SJSA1 (cell line): ENCODE measurements around the gene ACTR5. TPM values are rescaled to one million over a fixed set of nuclear protein-coding genes. Genes with fewer than 3 reads are reported as not detected.

ENCODE experiments used
- DNase-seq, 2 experiments: peaks; one replicate each; pipeline ENCODE4 v3.0.0-alpha.2; 2015 to 2020; ENCODE audit warnings: low spot score in 2 of 2, low read depth in 1 of 2
- H3K27ac ChIP-seq: fragments of 250-450 bp; sonication (Bioruptor Pico); 2 replicates; pipeline ENCODE4 v1.5.1; 2020; ENCODE audit warnings: mild to moderate bottlenecking, moderate library complexity
- H3K27me3 ChIP-seq: fragments of 250-450 bp; sonication (Bioruptor Pico); replicated peaks from 2 replicates; pipeline ENCODE4 v1.5.1; 2020; ENCODE audit warnings: mild to moderate bottlenecking, moderate library complexity
- H3K36me3 ChIP-seq: fragments of 250-450 bp; sonication (Bioruptor Pico); 2 replicates; pipeline ENCODE4 v1.5.1; 2020; ENCODE audit warnings: mild to moderate bottlenecking
- H3K4me1 ChIP-seq: fragments of 250-450 bp; sonication (Bioruptor Pico); replicated peaks from 2 replicates; pipeline ENCODE4 v1.6.1; 2021; ENCODE audit warnings: mild to moderate bottlenecking
- H3K4me3 ChIP-seq: fragments of 250-450 bp; sonication (Bioruptor Pico); 2 replicates; pipeline ENCODE4 v1.5.1; 2020; ENCODE audit warnings: mild to moderate bottlenecking
- H3K9me3 ChIP-seq: fragments of 250-450 bp; sonication (Bioruptor Pico); replicated peaks from 2 replicates; pipeline ENCODE4 v1.5.1; 2020; ENCODE audit warnings: mild to moderate bottlenecking
- total RNA-seq: library from RNA; depleted of rRNA; stranded (reverse); fragments of >200 nt; shearing (Covaris generic); gene quantifications from 2 replicates; pipeline ENCODE4 v1.2.3, GENCODE V29; 2014

ACTR5 gene
- total RNA-seq, 1 experiment from 2014 or later, result 9.7 TPM

DNA sequence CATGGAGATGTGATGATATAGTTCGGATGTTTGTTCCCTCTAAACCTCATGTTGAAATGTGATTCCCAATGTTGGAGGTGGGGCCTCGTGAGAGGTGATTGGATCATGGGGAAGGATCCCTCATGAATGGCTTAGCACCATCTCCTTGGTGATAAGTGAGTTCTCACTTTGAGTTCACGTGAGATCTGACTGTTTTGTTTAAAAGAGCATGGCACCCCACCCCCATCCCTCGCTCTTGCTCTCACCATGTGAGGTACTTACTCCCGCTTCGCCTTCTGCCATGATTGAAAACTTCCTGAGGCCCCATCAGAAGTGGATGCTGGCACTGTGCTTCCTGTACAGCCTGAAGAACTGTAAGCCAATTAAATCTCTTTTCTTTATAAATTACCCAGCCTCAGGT lies 13.1 kb upstream of the ACTR5 start:
- H3K27me3 ChIP-seq, result peaks cover 69% of the 10 kb centered on the region
- no peaks in the 10 kb centered on the region for H3K36me3 ChIP-seq
- no peak for DNase-seq
- no peak overlapping the region for H3K4me3 ChIP-seq
- H3K4me1 ChIP-seq, result peaks cover 12% of the 10 kb centered on the region
- no peaks in the 10 kb centered on the region; the same call in 1 of the 2 replicates for H3K9me3 ChIP-seq
- H3K27ac ChIP-seq, result no peak overlapping the region

DNA sequence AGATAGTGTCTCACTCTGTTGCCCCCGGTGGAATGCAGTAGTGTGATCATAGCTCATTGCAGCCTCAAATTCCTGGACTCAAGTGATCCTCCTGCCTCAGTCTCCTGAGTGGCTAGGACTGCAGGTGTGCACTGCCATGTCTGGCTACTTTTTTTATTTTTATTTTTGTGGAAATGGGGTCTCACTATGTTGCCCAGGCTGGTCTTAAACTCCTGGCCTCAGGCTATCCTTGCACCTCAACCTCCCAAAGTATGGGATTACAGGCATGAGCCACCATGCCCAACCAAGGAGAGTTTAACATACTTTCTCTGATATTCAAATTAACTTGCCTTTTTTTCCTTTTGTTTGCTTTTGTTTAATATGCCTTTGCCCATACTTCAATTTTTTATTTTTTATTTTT lies 10.4 kb upstream of the ACTR5 start:
- peaks cover 66% of the 10 kb centered on the region for H3K27me3 ChIP-seq
- no peak for DNase-seq
- no peak overlapping the region for H3K4me3 ChIP-seq
- H3K9me3 ChIP-seq, result no peaks in the 10 kb centered on the region
- no peaks in the 10 kb centered on the region for H3K36me3 ChIP-seq
- no peak overlapping the region for H3K27ac ChIP-seq
- no peaks in the 10 kb centered on the region for H3K4me1 ChIP-seq

- H3K27ac ChIP-seq, result no peak overlapping the region
- H3K9me3 ChIP-seq, result no peaks in the 10 kb centered on the region
- H3K36me3 ChIP-seq, result peaks cover 5% of the 10 kb centered on the region
- H3K4me3 ChIP-seq, result no peak overlapping the region
- no peak for DNase-seq
- H3K4me1 ChIP-seq, result peaks cover 10% of the 10 kb centered on the region
- H3K27me3 ChIP-seq, result peaks cover 11% of the 10 kb centered on the region
Observed at GRCh38 chr20:38745757-38746156, 2.5 kb upstream of the ACTR5 start.

DNA sequence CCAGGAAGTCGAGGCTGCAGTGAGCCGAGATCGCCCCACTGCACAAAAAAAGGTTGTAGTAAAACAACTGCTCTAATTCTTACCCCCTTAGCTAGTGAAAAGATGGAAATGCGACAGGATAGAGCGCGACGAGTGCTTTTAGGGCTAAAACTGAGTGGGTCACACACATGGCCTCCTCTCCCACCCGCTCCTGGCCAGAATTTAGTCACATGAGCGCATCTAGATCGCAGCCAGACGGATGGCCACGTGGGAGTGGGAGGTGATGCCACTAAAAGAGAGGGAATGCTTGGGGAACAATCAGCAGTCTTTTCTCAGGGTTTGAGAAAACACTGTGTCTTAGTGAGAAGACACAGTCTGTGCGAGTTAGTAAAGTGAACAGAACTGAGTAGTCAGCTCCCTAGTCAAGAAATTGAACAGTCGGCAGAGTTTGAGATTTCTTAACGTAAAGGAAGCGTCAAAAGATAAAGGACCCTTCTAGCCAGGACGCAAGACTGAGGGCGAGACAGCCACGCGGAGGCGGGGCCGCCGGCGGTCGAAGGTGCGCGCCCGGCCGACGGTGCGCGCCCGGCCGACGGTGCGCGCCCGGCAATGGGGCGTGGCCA lies 664 bp upstream of the ACTR5 start:
- Histone ChIP-seq H3K27me3 (peaks cover 3% of the 10 kb centered on the region; the same call in 1 of the 2 replicates), H3K4me3 (peak overlapping the region; percentile 92), H3K27ac (no peak overlapping the region), H3K36me3 (peaks cover 20% of the 10 kb centered on the region), H3K4me1 (peaks cover 10% of the 10 kb centered on the region), H3K9me3 (no peaks in the 10 kb centered on the region)
- DNase-seq, result no peak

- peaks cover 10% of the 10 kb centered on the region for H3K4me1 ChIP-seq
- no peak for DNase-seq
- peaks cover 20% of the 10 kb centered on the region for H3K36me3 ChIP-seq
- H3K27me3 ChIP-seq, result no peaks in the 10 kb centered on the region; the same call in 1 of the 2 replicates
- H3K27ac ChIP-seq, result no peak overlapping the region
- peak overlapping the region; percentile 92 for H3K4me3 ChIP-seq
- no peaks in the 10 kb centered on the region for H3K9me3 ChIP-seq
Observed at GRCh38 chr20:38748861-38749149, 545 bp downstream of the ACTR5 start.

DNA sequence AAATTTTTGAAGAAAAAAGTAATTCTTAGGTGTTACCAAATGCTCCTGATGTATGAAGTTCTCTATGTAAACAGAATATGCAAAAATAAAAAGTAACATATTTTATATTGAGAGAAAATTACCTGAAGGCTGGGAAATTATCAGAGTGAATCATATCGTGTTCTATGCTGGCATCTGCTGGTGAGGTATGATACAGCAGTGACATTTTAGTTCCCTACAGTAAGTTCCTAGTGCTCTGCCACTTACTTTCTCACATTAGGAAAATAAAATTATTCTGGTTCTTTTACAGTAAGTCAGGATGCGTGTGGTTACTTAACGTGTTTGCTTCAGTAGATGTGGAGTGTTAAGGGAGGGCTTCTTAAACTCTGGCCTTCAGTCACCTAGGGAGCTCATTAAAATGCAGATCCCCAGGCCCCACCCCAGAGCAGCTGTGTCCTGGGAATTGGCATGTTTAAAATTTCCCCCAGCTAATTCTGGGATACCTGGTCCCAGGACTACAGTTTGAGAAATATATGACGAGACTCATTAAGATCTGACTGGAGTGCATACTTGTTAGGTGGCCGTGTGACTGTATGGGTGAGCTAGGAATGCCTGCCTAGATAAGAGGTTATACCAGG lies 3.2 kb downstream of the ACTR5 start:
- H3K36me3 ChIP-seq, result peaks cover 37% of the 10 kb centered on the region
- no peak for DNase-seq
- H3K4me1 ChIP-seq, result peaks cover 10% of the 10 kb centered on the region
- H3K4me3 ChIP-seq, result no peak overlapping the region
- no peak overlapping the region for H3K27ac ChIP-seq
- H3K27me3 ChIP-seq, result no peaks in the 10 kb centered on the region
- no peaks in the 10 kb centered on the region for H3K9me3 ChIP-seq

DNA sequence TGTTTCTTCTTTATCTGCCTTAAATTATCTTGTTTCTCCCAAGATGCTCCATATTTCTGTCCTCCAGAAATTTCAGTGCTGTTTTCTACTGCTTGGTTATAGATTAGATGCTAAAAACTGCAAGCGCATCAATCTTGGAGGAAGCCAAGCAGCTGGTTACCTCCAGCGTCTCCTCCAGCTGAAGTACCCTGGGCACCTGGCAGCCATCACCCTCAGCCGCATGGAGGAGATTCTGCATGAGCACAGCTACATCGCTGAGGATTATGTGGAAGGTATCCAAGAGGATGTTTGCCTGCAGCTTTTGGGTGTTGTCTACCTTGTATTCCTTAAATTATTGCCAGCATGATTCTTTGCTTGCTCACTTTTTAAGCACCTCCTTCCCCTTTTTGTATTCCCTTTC lies 3.8 kb downstream of the ACTR5 start:
- H3K27ac ChIP-seq, result no peak overlapping the region
- H3K36me3 ChIP-seq, result peaks cover 39% of the 10 kb centered on the region
- peaks cover 10% of the 10 kb centered on the region for H3K4me1 ChIP-seq
- no peak overlapping the region for H3K4me3 ChIP-seq
- no peak for DNase-seq
- no peaks in the 10 kb centered on the region for H3K9me3 ChIP-seq
- H3K27me3 ChIP-seq, result no peaks in the 10 kb centered on the region

- no peak for DNase-seq
- Histone ChIP-seq H3K27ac (no peak overlapping the region), H3K4me3 (no peak overlapping the region), H3K9me3 (no peaks in the 10 kb centered on the region), H3K4me1 (no peaks in the 10 kb centered on the region), H3K27me3 (no peaks in the 10 kb centered on the region), H3K36me3 (peaks cover 47% of the 10 kb centered on the region)
Observed at GRCh38 chr20:38754924-38755323, 6.7 kb downstream of the ACTR5 start.

DNA sequence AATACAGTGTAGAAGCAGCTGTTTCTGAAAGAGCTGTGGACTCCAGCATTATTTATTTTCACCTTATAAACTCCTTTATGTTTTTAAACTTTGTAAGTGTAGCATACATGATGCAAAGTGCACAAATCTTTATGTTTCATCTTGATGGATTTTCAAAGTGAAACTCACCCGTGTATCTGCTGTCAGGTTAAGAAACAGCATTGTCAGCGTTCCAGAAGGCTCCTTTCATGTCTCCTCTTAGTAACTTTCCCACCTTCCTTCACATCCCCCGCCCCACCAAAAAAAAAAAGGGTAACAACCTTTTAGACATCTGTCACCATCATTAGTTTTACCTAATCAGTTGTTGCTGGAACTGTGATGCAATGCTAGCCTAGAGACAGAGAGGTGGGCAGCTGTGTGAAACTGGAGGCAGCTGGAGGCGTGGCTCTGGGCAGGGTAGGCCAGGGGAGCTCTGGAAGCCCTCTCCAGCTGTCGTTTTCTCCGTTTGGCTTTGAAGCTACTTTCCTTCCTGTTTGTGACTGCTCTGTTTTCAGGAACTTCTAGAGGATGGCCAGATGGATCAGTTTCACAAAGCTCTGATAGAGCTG lies 7.2 kb downstream of the ACTR5 start:
- DNase-seq, result no peak
- Histone ChIP-seq H3K4me3 (no peak overlapping the region), H3K36me3 (peaks cover 50% of the 10 kb centered on the region), H3K27me3 (no peaks in the 10 kb centered on the region), H3K9me3 (no peaks in the 10 kb centered on the region), H3K4me1 (no peaks in the 10 kb centered on the region), H3K27ac (no peak overlapping the region)

- DNase-seq, result no peak
- Histone ChIP-seq H3K27me3 (no peaks in the 10 kb centered on the region), H3K36me3 (peaks cover 54% of the 10 kb centered on the region)
Observed at GRCh38 chr20:38757145-38757775, 9.0 kb downstream of the ACTR5 start.

DNA sequence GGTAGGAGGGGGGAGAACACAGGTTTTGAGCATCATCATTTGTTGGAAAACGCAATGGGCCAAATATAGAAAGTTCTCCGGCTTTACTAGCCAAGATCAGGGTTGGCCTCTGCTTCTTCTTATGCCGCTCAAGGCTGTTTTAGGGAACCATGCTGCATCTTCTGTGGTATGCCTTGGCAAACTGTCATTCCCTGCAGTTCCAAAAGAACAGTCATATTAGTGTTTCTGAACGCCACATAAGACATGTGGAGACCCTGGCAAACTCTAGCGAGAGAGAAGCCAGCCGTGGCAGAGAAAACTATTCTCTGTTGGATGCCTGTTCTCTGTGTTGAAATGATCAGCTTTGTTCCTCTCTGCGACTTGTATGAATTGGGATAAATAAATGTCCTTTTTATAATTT lies 10.8 kb downstream of the ACTR5 start:
- H3K9me3 ChIP-seq, result no peaks in the 10 kb centered on the region
- no peaks in the 10 kb centered on the region for H3K27me3 ChIP-seq
- H3K4me1 ChIP-seq, result no peaks in the 10 kb centered on the region
- no peak overlapping the region for H3K27ac ChIP-seq
- H3K4me3 ChIP-seq, result no peak overlapping the region
- DNase-seq, result no peak
- peaks cover 61% of the 10 kb centered on the region for H3K36me3 ChIP-seq

More at GRCh38 chr20:38757145-38757775, 9.0 kb downstream of the ACTR5 start:
- Histone ChIP-seq H3K4me1 (no peaks in the 10 kb centered on the region), H3K9me3 (no peaks in the 10 kb centered on the region), H3K27ac (no peak overlapping the region), H3K4me3 (no peak overlapping the region)

- no peak for DNase-seq
- H3K27ac ChIP-seq, result no peak overlapping the region
- no peaks in the 10 kb centered on the region for H3K27me3 ChIP-seq
- no peaks in the 10 kb centered on the region for H3K9me3 ChIP-seq
- no peak overlapping the region for H3K4me3 ChIP-seq
- peaks cover 10% of the 10 kb centered on the region for H3K4me1 ChIP-seq
- H3K36me3 ChIP-seq, result peaks cover 56% of the 10 kb centered on the region
Observed at GRCh38 chr20:38760978-38761377, 12.7 kb downstream of the ACTR5 start.

DNA sequence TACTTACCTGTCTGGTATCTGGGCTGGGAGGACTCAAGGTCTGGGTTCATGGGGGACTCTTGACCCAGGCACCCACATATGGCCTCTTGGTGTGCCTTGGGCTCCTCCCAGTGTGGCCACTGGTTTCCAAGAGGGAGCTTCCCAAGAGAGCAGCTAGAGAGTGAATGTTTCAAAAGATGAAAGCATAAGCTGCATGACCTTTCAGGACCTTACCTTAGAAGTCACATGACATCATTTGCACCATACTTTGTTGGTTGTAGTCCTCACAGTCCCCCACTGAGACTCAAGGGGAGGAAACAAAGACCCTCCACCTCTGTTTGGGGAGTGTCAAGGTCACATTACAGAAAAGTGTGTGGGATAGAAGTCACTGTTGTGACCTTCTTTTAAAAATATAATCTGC lies 13.9 kb downstream of the ACTR5 start:
- no peak overlapping the region for H3K27ac ChIP-seq
- H3K27me3 ChIP-seq, result no peaks in the 10 kb centered on the region
- peaks cover 56% of the 10 kb centered on the region for H3K36me3 ChIP-seq
- no peak for DNase-seq
- no peak overlapping the region for H3K4me3 ChIP-seq
- H3K9me3 ChIP-seq, result no peaks in the 10 kb centered on the region
- H3K4me1 ChIP-seq, result peaks cover 10% of the 10 kb centered on the region

DNA sequence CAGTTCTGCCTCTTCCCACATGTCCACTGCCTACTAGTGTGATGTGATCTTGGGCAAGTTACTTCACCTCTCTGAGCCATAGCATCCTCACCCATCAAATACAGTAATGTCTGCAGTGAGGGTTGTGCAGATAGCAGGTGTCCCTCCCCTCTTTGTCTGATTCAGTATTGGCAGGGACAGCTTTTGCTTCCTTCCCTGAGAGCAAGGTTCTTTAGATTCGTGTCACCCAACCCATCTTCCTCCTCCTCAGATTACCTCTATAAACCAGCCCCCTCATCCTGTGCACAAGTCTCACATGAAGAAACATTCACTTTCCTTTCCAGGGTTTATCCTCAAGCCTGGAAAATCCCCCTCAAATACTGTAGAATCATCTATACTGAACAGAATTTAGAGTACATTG lies 15.4 kb downstream of the ACTR5 start:
- H3K9me3 ChIP-seq, result no peaks in the 10 kb centered on the region

More for the DNA sequence above, 15.4 kb downstream of the ACTR5 start:
- Histone ChIP-seq H3K4me3 (no peak overlapping the region), H3K27me3 (no peaks in the 10 kb centered on the region), H3K27ac (no peak overlapping the region), H3K4me1 (peaks cover 10% of the 10 kb centered on the region), H3K36me3 (peaks cover 67% of the 10 kb centered on the region)
- no peak for DNase-seq
